ENCODE data around the gene LRP1.

The LRP1 gene

GRCh38 chr12:57235017-57235727 lies 106.9 kb downstream of the LRP1 start:
- peak; percentile 75 for DNase-seq (ENCODE audit: low read depth, low spot score)

GRCh38 chr12:57235728-57236131 lies 107.4 kb downstream of the LRP1 start:
- DNase-seq (ENCODE audit: low read depth, low spot score) = no peak

- DNase-seq (ENCODE audit: low read depth, low spot score) = no peak
Observed at GRCh38 chr12:57236201-57236924, 108.1 kb downstream of the LRP1 start.

- no peak for DNase-seq (ENCODE audit: low read depth, low spot score)
Observed at GRCh38 chr12:57236925-57237595, 108.8 kb downstream of the LRP1 start.

GRCh38 chr12:57237596-57237931 lies 109.3 kb downstream of the LRP1 start:
- DNase-seq (ENCODE audit: low read depth, low spot score) = no peak

- DNase-seq (ENCODE audit: low read depth, low spot score) = no peak
Observed at GRCh38 chr12:57237932-57238853, 109.9 kb downstream of the LRP1 start.

GRCh38 chr12:57238854-57239554 lies 110.7 kb downstream of the LRP1 start:
- peak; percentile 64 for DNase-seq (ENCODE audit: low read depth, low spot score)

GRCh38 chr12:57239587-57240065 lies 111.3 kb downstream of the LRP1 start:
- no peak for DNase-seq (ENCODE audit: low read depth, low spot score)

GRCh38 chr12:57240066-57240921 lies 112.0 kb downstream of the LRP1 start:
- DNase-seq (ENCODE audit: low read depth, low spot score) = no peak

- DNase-seq (ENCODE audit: low read depth, low spot score) = no peak
Observed at GRCh38 chr12:57240926-57241401, 112.7 kb downstream of the LRP1 start.

- no peak for DNase-seq (ENCODE audit: low read depth, low spot score)
Observed at GRCh38 chr12:57241402-57242310, 113.4 kb downstream of the LRP1 start.

- DNase-seq (ENCODE audit: low read depth, low spot score) = no peak
Observed at GRCh38 chr12:57242329-57242690, 114.0 kb downstream of the LRP1 start.

GRCh38 chr12:57242691-57243454 lies 114.6 kb downstream of the LRP1 start:
- no peak for DNase-seq (ENCODE audit: low read depth, low spot score)

- peak; percentile 52 for DNase-seq (ENCODE audit: low read depth, low spot score)
Observed at GRCh38 chr12:57243521-57244311, 115.4 kb downstream of the LRP1 start.

GRCh38 chr12:57244312-57244696 lies 116.0 kb downstream of the LRP1 start:
- no peak for DNase-seq (ENCODE audit: low read depth, low spot score)

- no peak for DNase-seq (ENCODE audit: low read depth, low spot score)
Observed at GRCh38 chr12:57247041-57247440, 118.8 kb downstream of the LRP1 start.
